ENCODE results near the gene ARAP1.

ARAP1 gene

DNA sequence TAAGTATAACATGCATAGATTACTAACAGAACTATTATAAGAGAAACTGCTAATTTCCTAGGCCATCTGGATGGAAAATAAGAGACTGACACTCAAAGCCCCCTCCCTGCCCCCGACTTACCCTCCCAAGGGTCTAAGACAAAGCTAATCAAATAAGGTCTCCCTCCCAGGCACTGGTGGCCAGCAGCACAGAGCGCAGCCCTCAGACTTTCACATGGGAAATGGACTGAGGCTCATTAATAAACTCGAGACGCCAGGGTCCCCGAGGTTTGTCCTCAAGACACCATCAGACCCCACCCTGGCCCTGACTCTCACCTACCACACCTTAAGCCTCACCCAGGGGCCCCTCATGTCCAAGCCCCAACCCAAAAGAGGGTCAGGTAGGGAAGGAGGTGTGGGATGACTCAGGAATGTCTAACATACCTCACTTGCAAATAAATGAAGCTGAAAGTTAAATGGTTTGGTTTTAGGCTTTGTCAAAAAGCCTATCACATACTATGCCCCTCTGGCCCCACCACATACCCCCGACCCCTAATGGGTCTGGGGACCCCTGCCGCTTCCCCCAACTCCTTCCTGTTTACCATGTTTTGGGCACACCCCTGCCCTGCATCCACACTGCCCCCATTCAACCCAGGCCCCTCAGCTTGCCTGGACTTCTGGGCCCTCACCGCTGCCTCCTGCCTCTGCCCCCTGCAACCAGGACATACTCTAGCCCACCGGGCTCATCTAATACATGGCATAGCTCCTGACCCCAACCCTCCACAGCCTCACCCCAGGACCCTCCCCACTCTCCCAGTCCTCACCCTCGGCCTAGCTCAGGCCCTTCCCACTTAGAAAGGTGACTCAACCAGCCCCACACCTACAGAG lies 11.4 kb downstream of the ARAP1 start:
- Histone ChIP-seq H3K9me3 (ENCODE audit: insufficient read depth, low read length) (no peaks in the 10 kb centered on the region), H3K4me1 (ENCODE audit: insufficient read depth, insufficient read length) (peaks cover 26% of the 10 kb centered on the region), H3K36me3 (ENCODE audit: insufficient read depth, insufficient read length, low read length) (no peaks in the 10 kb centered on the region), H3K27me3 (ENCODE audit: insufficient read depth, insufficient read length) (no peaks in the 10 kb centered on the region), H3K4me3 (ENCODE audit: insufficient read length, low read depth) (no peak overlapping the region), H3K9ac (ENCODE audit: insufficient read length, low read depth) (no peak overlapping the region)
- no peak for DNase-seq (ENCODE audit: low read depth, low spot score)
- TF ChIP-seq SUZ12 (IDR thresholded peaks at IDR 0.05; ENCODE audit: extremely low read depth, insufficient read depth, insufficient read length) (no peak), YY1 (IDR thresholded peaks at IDR 0.05; ENCODE audit: insufficient read depth, insufficient read length) (no peak), ZNF274 (IDR thresholded peaks at IDR 0.05; ENCODE audit: low read depth, low read length) (no peak)

DNA sequence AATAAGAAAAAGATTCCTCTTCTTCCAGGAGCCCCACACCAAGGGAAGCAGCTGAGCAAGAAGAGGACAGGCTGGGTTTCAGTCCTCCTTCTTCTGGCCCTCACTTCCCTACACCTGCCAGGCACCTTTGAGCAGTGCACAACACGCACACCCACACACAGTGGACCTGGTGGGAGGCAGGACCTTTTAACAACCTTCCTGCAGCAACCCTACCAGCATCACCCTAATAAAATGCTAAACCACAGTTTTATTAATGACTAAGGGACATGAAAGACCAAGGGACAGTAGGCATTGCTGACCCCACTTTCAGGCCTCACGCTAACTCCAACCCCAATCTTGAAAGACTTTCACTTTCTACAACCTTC lies 12.2 kb downstream of the ARAP1 start:
- TF ChIP-seq YY1 (IDR thresholded peaks at IDR 0.05; ENCODE audit: insufficient read depth, insufficient read length) (no peak), ZNF274 (IDR thresholded peaks at IDR 0.05; ENCODE audit: low read depth, low read length) (no peak), SUZ12 (IDR thresholded peaks at IDR 0.05; ENCODE audit: extremely low read depth, insufficient read depth, insufficient read length) (no peak)
- no peak overlapping the region for H3K9ac ChIP-seq (ENCODE audit: insufficient read length, low read depth)
- no peaks in the 10 kb centered on the region for H3K27me3 ChIP-seq (ENCODE audit: insufficient read depth, insufficient read length)
- H3K36me3 ChIP-seq (ENCODE audit: insufficient read depth, insufficient read length, low read length): no peaks in the 10 kb centered on the region
- no peaks in the 10 kb centered on the region for H3K9me3 ChIP-seq (ENCODE audit: insufficient read depth, low read length)
- H3K4me3 ChIP-seq (ENCODE audit: insufficient read length, low read depth): no peak overlapping the region
- DNase-seq (ENCODE audit: low read depth, low spot score): no peak
- peaks cover 26% of the 10 kb centered on the region for H3K4me1 ChIP-seq (ENCODE audit: insufficient read depth, insufficient read length)

DNA sequence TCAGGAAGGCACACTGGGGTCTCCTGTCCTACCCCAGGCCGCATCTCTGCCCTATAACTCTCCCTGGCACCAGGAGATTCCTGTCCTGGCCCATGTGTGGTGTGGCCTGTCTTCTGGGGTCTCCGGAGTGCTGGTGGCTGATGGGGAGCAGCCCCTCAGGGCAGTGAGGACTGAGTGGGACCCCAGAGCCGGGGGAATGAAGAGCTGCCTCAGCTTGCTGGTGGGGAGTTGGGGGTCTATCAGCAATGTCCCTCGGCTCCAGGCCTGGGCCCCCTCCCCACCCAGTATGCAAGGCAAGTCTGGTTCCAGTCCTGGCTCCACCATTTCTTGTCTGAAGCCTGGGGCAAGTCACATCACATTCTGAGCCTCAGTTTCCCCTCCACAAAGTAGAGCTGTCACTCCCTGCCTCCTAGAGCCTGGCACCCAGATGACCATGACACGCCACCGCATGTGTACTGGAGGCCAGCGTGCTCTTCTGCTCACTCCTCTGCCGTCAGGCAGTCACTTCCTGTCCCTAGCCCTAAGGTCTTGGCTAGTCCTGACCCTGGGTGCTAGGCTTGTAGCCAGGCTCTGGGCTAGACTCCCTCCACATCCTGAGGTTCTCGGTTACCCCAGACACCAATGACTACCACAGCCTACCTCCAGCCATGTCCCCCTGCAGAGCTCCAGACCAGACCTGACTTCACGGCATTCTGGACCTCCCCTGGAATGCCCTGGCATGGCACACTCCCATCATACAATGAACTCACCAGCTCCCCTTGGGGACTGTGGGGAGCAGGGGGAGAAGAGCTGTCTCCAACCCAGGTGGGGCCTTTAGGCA lies 12.8 kb downstream of the ARAP1 start:
- Histone ChIP-seq H3K4me3 (ENCODE audit: insufficient read length, low read depth) (no peak overlapping the region), H3K9me3 (ENCODE audit: insufficient read depth, low read length) (no peaks in the 10 kb centered on the region), H3K9ac (ENCODE audit: insufficient read length, low read depth) (no peak overlapping the region), H3K27me3 (ENCODE audit: insufficient read depth, insufficient read length) (no peaks in the 10 kb centered on the region), H3K4me1 (ENCODE audit: insufficient read depth, insufficient read length) (peaks cover 26% of the 10 kb centered on the region), H3K36me3 (ENCODE audit: insufficient read depth, insufficient read length, low read length) (no peaks in the 10 kb centered on the region)
- TF ChIP-seq YY1 (IDR thresholded peaks at IDR 0.05; ENCODE audit: insufficient read depth, insufficient read length) (no peak), SUZ12 (IDR thresholded peaks at IDR 0.05; ENCODE audit: extremely low read depth, insufficient read depth, insufficient read length) (no peak), ZNF274 (IDR thresholded peaks at IDR 0.05; ENCODE audit: low read depth, low read length) (no peak)
- no peak for DNase-seq (ENCODE audit: low read depth, low spot score)

DNA sequence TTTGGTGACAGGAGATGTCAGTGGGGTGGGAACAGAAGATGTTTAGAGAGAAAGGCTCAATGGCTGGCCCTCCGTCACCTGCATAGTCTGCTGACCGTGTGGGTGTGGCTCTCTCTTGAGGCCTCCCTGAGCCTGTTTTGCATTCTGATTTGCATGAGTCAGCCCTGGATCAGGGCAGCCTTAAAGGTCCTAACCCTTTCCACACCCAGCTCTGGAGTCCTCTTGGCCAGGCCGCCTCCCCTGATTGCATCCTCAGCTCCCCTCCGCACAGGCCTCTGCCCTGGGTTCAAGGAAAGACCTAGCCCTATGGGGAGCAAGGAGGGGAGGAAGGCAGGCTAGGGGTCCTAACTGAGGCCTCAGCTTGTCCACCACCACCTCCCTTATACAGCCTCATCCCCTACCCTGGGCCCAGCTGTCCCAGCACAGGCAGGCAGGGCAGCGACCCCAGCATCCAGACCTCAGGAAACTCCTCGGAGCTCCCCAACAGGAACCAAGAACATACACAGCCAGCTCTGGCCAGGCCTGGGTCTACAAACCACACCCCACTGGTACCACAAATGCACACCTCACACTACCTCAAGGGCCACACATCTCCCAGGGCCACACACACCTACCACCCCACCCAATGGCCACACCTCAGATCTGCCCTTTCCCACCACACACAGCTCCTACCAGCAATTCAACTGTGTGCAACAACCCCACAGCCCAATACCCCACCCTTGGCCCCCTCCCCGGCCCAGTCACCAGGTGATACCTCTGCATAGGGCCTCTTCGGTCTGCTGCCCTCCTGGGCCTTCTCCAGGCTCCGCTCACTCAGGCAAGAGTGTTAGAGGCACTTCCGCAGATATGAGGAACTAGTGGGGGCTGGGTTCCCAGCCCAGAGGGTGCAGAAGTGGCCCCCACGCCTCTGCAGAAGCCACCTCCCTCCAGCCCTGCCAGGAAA lies 13.7 kb downstream of the ARAP1 start:
- Histone ChIP-seq H3K4me1 (ENCODE audit: insufficient read depth, insufficient read length) (peaks cover 26% of the 10 kb centered on the region), H3K9me3 (ENCODE audit: insufficient read depth, low read length) (no peaks in the 10 kb centered on the region), H3K36me3 (ENCODE audit: insufficient read depth, insufficient read length, low read length) (no peaks in the 10 kb centered on the region), H3K4me3 (ENCODE audit: insufficient read length, low read depth) (no peak overlapping the region), H3K27me3 (ENCODE audit: insufficient read depth, insufficient read length) (no peaks in the 10 kb centered on the region), H3K9ac (ENCODE audit: insufficient read length, low read depth) (no peak overlapping the region)
- TF ChIP-seq ZNF274 (IDR thresholded peaks at IDR 0.05; ENCODE audit: low read depth, low read length) (no peak), SUZ12 (IDR thresholded peaks at IDR 0.05; ENCODE audit: extremely low read depth, insufficient read depth, insufficient read length) (no peak), YY1 (IDR thresholded peaks at IDR 0.05; ENCODE audit: insufficient read depth, insufficient read length) (no peak)
- no peak for DNase-seq (ENCODE audit: low read depth, low spot score)

DNA sequence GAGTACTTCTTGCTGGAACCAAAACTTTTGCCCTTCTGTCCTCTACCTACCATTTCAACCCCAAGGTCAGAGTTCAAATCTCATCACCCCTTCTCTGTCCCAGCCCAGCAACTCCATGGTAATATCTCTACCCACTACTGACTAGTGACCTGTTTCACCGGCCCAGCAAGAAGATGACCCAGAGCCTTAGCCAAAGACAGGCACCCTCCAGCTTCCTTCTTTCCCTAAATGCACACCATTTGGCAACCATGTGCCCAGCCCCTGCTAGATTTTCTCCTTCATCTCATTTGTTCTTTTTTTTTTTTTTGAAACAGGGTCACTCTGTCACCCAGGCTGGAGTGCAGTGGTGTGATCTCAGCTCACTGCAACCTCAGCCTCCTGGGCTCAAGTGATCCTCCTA lies 14.9 kb downstream of the ARAP1 start:
- H3K9ac ChIP-seq (ENCODE audit: insufficient read length, low read depth): no peak overlapping the region
- H3K4me1 ChIP-seq (ENCODE audit: insufficient read depth, insufficient read length): peaks cover 26% of the 10 kb centered on the region
- H3K36me3 ChIP-seq (ENCODE audit: insufficient read depth, insufficient read length, low read length): peaks cover 1% of the 10 kb centered on the region
- H3K9me3 ChIP-seq (ENCODE audit: insufficient read depth, low read length): no peaks in the 10 kb centered on the region
- H3K4me3 ChIP-seq (ENCODE audit: insufficient read length, low read depth): no peak overlapping the region
- TF ChIP-seq YY1 (IDR thresholded peaks at IDR 0.05; ENCODE audit: insufficient read depth, insufficient read length) (no peak), ZNF274 (IDR thresholded peaks at IDR 0.05; ENCODE audit: low read depth, low read length) (no peak), SUZ12 (IDR thresholded peaks at IDR 0.05; ENCODE audit: extremely low read depth, insufficient read depth, insufficient read length) (no peak)
- DNase-seq (ENCODE audit: low read depth, low spot score): no peak
- H3K27me3 ChIP-seq (ENCODE audit: insufficient read depth, insufficient read length): no peaks in the 10 kb centered on the region

DNA sequence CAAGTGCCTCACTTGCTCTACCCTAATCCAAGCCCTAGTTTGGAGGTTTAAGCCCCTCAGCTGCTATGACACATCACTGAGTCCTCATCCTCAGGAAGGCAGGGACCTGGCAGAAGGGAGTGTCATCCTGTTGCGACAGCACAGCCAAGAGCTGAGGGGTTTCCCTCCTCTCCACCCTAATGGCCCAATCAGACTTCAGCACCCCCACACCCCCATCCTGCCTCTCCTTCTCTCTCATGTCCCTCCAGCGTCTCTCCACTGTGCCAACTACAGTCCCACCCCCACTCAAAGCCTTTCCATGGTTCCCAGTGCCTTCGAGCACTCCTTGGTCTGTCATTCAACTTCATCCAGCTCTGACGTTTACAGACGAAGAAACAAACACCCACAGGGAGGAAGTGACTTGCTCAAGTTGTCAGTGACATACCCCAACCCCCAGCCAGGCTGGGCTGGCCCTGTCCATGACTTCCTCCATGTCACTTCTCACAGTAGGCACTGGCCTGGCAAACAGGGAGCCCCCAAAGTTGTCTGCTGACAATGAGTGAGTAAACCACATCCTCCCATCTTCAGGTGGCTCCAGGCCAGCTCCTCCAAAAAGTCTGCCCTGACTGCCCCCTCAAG lies 15.6 kb downstream of the ARAP1 start:
- H3K9me3 ChIP-seq (ENCODE audit: insufficient read depth, low read length): peaks cover 2% of the 10 kb centered on the region; the same call in 1 of the 2 replicates
- H3K36me3 ChIP-seq (ENCODE audit: insufficient read depth, insufficient read length, low read length): peaks cover 3% of the 10 kb centered on the region
- no peak for DNase-seq (ENCODE audit: low read depth, low spot score)
- TF ChIP-seq SUZ12 (IDR thresholded peaks at IDR 0.05; ENCODE audit: extremely low read depth, insufficient read depth, insufficient read length) (no peak), ZNF274 (IDR thresholded peaks at IDR 0.05; ENCODE audit: low read depth, low read length) (no peak), YY1 (IDR thresholded peaks at IDR 0.05; ENCODE audit: insufficient read depth, insufficient read length) (no peak)
- no peaks in the 10 kb centered on the region for H3K27me3 ChIP-seq (ENCODE audit: insufficient read depth, insufficient read length)
- no peak overlapping the region for H3K4me3 ChIP-seq (ENCODE audit: insufficient read length, low read depth)
- H3K4me1 ChIP-seq (ENCODE audit: insufficient read depth, insufficient read length): peaks cover 24% of the 10 kb centered on the region
- no peak overlapping the region for H3K9ac ChIP-seq (ENCODE audit: insufficient read length, low read depth)
